Hepatocyte (in vitro differentiated cells): ENCODE results near the gene LRRC49.

ENCODE experiments used
- EZH2 ChIP-seq: fragments of 200-600 bp; sonication (generic); IDR thresholded peaks from 2 replicates; pipeline ENCODE4 v1.6.1; 2016; ENCODE audit warnings: antibody characterized with exemption, mild to moderate bottlenecking, borderline replicate concordance
- EZH2phosphoT487 ChIP-seq: fragments of 200-600 bp; sonication (generic); IDR thresholded peaks from one replicate; pipeline ENCODE4 v1.6.1; 2018; ENCODE audit warnings: antibody characterized with exemption, mild to moderate bottlenecking, low read depth, moderate library complexity; ENCODE audit not compliant: unreplicated experiment, severe bottlenecking
- TF ChIP-seq, protein P1 (sequence below): fragments of 200-600 bp; sonication (generic); IDR thresholded peaks from 2 replicates; pipeline ENCODE4 v1.5.1; 2016; ENCODE audit warnings: antibody characterized with exemption, mild to moderate bottlenecking; ENCODE audit not compliant: poor library complexity

DNA sequence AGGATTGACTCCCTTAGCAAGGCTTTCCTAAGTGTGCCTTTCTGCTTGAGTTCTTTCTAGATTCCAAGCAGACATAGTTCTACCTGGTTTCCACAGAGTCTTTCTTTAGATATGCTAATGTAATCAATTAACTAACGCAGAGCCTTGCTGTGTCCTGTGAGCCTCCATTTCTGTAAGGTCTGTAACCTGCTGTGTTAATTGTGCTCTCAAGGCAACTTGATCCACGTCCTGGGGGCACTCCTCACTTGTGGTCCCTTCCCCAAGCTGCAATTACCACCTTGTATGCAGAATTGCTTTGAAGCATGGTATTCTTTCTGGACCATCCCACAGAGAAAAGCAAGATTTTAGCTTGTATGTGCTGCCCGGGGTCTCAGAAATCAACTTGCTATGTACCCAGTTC, 193.2 kb downstream of the LRRC49 start:
- TF ChIP-seq, protein P1, sequence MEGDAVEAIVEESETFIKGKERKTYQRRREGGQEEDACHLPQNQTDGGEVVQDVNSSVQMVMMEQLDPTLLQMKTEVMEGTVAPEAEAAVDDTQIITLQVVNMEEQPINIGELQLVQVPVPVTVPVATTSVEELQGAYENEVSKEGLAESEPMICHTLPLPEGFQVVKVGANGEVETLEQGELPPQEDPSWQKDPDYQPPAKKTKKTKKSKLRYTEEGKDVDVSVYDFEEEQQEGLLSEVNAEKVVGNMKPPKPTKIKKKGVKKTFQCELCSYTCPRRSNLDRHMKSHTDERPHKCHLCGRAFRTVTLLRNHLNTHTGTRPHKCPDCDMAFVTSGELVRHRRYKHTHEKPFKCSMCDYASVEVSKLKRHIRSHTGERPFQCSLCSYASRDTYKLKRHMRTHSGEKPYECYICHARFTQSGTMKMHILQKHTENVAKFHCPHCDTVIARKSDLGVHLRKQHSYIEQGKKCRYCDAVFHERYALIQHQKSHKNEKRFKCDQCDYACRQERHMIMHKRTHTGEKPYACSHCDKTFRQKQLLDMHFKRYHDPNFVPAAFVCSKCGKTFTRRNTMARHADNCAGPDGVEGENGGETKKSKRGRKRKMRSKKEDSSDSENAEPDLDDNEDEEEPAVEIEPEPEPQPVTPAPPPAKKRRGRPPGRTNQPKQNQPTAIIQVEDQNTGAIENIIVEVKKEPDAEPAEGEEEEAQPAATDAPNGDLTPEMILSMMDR = no peak
- no peak for TF ChIP-seq EZH2
- no peak for TF ChIP-seq EZH2phosphoT487
